DLD1 (cell line): ENCODE data around the gene SAE1.

ENCODE experiments used
- in situ Hi-C: cut with HindIII; loops from 2 replicates; pipeline ENCODE4 v1.10.0; 2017; ENCODE audit warnings: low sequenced_read_pairs

SAE1 gene

GRCh38 chr19:47157431-47158321 lies 27.0 kb downstream of the SAE1 start:
- in situ Hi-C loops = loop anchor here (10.0 kb wide), 1 partner anchor 73 kb away; no protein-coding TSS in a partner anchor

DNA sequence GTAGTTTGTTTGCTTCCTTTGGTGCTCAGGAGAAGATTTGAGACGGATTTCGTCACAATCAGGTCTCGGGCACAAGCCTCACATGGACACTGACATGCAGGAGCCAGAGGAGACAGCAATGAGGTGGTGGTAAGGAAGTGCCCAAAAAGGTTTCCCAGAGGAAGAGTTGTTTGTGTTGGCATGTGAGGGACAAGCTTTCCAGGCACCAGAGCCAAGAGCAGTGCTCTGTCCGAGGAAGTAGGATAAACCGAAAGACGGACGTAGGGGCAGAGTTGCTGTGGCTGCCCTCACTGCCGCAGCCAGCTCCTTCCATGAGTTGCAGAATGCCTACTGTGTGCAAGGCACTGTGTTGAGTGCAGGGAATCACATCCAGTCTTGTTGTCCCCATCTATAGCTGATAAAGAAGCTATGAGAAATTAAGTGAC lies 27.7 kb downstream of the SAE1 start:
- in situ Hi-C loops = loop anchor here (10.0 kb wide), 1 partner anchor 74 kb away; no protein-coding TSS in a partner anchor

DNA sequence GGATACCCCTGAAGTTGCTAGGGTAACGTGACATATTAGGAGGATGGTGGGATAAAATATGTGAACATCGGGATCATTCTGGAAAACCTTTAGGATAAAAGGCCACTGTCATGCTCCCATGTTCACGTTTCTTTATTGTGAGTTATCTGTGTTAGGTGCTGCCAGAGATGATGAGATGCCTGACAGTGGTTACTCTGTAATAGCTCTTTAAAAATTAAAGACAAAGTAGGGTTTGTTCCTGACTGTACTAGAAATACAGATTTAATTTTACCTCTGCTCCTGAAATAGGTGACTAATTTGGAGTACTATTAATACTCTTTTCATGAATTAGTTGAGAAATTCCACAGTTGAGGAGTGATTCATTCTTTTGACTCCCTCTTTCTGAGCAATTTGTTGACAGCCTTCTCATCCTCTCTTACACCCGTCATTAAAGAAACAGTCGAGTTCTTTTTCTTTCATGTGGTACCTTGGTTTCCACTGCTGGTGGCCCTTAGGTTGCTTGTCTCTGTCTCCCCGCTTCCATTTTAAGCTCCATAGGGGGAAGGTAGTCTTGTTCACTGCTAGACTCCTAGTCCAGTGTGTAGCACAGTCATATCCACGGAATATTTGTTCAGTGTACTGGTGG lies 28.4 kb downstream of the SAE1 start:
- in situ Hi-C loops = loop anchor here (10.0 kb wide), 1 partner anchor 74 kb away; no protein-coding TSS in a partner anchor

DNA sequence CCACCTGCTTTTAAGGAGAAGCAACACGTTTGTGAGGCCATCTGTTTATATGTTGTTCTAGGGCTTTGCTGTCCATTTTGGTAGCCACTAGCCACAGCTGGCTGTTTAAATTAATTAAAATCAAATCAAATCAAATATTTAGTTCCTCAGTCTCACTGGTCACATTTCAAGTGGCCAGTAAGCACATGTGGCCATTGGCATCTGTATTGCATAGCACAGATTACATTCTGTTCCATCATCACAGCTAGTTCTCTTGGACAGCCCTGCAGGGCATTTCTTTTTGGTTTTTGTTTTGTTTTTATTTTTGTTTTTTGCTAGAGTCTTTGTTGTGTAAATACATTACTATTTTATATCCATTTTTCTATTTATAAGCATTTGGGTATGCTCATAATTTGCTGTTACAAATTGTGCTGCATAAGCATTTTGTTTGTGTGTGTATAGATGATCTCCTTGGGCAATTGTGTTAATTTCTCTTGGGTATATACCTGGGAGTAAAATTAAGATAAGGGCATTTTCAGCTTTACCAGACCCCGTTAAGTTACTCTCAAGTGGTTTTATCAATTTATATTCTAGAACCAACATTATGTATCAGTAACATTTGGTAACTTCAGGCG lies 31.3 kb downstream of the SAE1 start:
- in situ Hi-C loops = no loop called here

- in situ Hi-C loops = no loop called here
Measured at GRCh38 chr19:47168065-47168464, 37.4 kb downstream of the SAE1 start.

GRCh38 chr19:47172666-47173455 lies 42.2 kb downstream of the SAE1 start:
- in situ Hi-C loops = no loop called here

GRCh38 chr19:47176071-47176626 lies 45.5 kb downstream of the SAE1 start:
- in situ Hi-C loops = no loop called here

GRCh38 chr19:47176627-47177090 lies 46.0 kb downstream of the SAE1 start:
- in situ Hi-C loops = no loop called here

- in situ Hi-C loops = no loop called here
Measured at GRCh38 chr19:47179653-47180310, 49.1 kb downstream of the SAE1 start.

- in situ Hi-C loops = no loop called here
Measured at GRCh38 chr19:47183601-47184000, 53.0 kb downstream of the SAE1 start.

DNA sequence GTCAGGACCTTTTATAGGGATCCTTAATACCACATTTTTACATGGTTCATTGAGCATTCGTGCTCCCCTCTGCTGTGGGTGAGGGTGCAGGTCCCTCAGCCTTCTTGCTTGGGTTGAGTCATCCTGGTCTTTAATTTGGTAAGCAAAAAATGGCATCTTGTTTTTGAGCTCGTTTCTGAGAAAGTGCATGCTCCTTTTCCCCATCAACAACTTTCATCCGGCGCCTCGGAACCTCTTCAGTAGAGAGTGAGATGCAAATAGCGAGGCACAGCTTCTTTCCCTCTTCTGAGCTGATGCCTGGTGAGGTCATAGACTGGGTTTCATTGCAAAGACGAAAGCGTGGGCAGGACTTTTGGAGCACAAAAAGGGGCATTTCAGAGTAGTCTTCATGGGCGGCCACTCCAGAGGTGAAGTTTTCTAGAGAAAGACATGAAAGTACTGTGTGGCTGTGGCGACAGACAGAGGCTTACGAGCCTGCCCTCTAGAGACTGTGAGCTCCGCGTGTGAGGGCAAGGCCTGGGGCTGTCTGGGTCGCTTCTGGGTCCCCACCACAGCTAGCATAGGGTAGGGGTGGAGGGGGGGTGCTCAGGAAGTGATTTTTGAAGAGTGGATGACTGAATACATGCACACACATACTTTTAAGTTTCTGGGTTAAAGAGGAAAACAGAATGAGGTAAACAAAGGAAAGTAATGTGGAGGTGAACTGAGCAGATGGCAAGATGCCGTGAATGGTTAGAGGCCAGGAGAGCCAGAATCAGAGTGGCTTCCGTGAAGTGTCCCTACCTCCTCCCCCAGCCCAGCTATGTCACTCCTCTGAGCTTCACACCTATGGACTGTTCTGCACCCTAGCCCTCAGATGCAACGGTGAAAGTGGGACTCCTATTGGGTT lies 56.1 kb downstream of the SAE1 start:
- in situ Hi-C loops = no loop called here

GRCh38 chr19:47187335-47187655 lies 56.7 kb downstream of the SAE1 start:
- in situ Hi-C loops = no loop called here

- in situ Hi-C loops = no loop called here
Measured at GRCh38 chr19:47187797-47188196, 57.2 kb downstream of the SAE1 start.

GRCh38 chr19:47188507-47189033 lies 57.9 kb downstream of the SAE1 start:
- in situ Hi-C loops = no loop called here

DNA sequence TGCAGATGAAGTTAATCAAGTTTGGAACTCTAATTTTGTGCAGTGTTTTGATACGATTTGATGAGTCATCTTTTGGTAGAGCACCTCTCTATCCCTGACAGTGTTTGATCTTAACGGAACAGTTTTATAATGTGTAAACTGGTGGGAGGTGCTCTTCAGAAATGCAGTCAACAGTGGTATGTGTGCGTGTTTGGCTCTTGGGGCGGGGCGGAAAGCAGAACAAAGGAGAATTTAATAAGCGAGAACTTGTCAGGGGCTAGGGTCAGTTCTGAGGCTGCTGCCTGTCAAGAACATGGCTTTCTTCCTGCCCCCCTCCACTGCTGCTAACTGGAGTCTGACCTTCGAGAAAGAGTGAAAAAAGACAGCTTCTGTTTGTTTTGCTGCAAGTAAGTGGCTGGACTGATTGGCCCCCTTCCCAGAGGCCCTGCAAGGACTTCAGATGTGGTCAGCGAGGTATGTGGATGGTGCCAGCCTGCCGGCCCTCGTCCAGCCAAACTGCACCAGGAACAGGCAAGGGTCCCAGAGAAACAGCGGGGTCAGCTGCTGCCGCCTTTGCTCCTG lies 59.6 kb downstream of the SAE1 start:
- in situ Hi-C loops = no loop called here

GRCh38 chr19:47195434-47195833 lies 64.8 kb downstream of the SAE1 start:
- in situ Hi-C loops = no loop called here

DNA sequence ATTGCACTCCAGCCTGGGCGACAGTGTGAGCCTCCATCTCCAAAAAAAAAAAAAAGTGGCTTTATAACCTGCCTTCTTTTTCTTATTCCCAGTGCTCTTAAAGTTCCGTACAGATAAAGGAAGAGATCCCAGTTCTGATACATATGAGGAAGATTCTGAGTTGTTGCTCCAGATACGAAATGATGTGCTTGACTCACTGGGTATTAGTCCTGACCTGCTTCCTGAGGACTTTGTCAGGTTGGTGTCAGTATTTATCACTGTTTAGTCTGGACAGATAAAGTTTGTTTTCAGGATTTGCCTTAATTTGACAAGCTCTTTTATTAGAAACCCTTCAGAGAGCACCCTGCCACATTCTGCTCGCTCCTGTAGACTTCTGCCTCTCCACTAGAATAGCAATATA lies 66.5 kb downstream of the SAE1 start:
- in situ Hi-C loops = no loop called here

DNA sequence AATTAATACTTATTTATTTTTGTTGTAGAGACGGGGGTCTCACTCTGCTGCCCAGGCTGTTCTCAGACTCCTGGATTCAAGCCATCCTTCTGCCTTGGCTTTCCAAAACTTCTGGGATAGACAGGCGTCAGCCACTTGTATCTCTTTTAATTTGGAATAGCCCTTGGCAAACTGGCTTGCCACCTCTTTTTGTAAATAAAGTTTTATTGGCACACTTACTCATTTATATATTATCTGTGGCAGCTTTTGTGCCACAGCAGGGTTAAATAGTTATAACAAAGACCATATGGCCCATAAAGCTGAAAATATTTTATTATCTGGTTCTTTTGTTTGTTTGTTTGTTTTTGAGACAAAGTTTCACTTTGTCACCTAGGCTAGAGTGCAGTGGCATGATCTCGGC lies 69.9 kb downstream of the SAE1 start:
- in situ Hi-C loops = no loop called here

DNA sequence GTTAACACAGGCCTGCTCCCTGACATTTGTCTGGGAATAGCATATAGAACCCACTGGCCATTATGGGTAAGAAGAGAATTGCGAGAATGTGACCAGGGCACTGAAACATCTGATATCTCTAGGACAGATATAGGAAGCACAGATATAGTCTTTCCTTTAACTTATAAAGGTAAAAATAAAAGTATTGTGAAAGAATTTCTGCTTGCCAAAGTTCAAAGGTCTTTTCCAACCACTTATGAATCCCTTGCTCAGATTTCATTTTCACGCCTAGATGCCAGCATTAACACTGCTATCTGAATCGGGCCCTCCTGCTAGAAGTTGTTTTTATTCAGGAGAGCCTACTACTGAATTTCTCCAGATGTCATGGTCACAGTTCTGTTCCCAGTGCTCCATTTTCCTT lies 72.6 kb downstream of the SAE1 start:
- in situ Hi-C loops = no loop called here
